ENCODE data around the gene EHMT1.
A peak's percentile ranks its signal among the peaks of the same experiment; 100 is the strongest.

The EHMT1 gene

GRCh38 chr9:137618105-137619067, at the start of gene EHMT1:
EHMT1 (plus strand) TSS chr9:137619005; CDS start chr9:137619029, 24 bp downstream.
- H3K4me3 ChIP-seq (ENCODE audit: low read length) = peak within 1 kb of the TSS; percentile 92
- peak; percentile 73 for DNase-seq (ENCODE audit: low read depth)
- no peak; the same call in 1 of the 2 replicates for TF ChIP-seq CTCF (conservative IDR thresholded peaks at IDR 0.05; ENCODE audit: low read length)

- no peak overlapping the region for H3K4me3 ChIP-seq (ENCODE audit: low read length)
- no peak for TF ChIP-seq CTCF (conservative IDR thresholded peaks at IDR 0.05; ENCODE audit: low read length)
- DNase-seq (ENCODE audit: low read depth) = no peak
Measured at GRCh38 chr9:137569609-137570203, 49.1 kb upstream of the EHMT1 start.

GRCh38 chr9:137570566-137570965, 48.2 kb upstream of the EHMT1 start:
- no peak for DNase-seq (ENCODE audit: low read depth)
- H3K4me3 ChIP-seq (ENCODE audit: low read length) = no peak overlapping the region
- TF ChIP-seq CTCF (conservative IDR thresholded peaks at IDR 0.05; ENCODE audit: low read length) = no peak

DNA sequence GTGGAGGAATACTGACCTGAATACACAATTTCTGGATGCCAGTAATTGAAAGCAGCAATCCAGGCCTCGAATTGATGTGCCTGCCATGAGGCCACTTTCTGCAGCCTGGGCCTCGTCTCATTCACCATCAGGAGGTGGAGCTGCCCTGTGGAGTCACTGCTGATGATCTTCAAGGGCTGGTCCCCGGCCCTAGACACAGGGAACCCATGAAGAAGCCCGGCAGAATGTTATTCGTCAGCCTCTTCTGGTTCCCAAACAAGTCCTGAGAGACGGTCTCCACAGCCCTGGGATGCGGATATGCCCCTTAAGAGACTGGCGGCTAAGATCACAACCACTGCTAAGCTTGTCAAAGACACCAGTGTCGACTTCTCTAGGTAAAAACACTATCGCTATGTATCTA, 44.6 kb upstream of the EHMT1 start:
- TF ChIP-seq CTCF (conservative IDR thresholded peaks at IDR 0.05; ENCODE audit: low read length) = no peak
- DNase-seq (ENCODE audit: low read depth) = no peak
- no peak overlapping the region for H3K4me3 ChIP-seq (ENCODE audit: low read length)

GRCh38 chr9:137575364-137575715, 43.5 kb upstream of the EHMT1 start:
- TF ChIP-seq CTCF (conservative IDR thresholded peaks at IDR 0.05; ENCODE audit: low read length) = no peak
- no peak overlapping the region for H3K4me3 ChIP-seq (ENCODE audit: low read length)
- no peak for DNase-seq (ENCODE audit: low read depth)

GRCh38 chr9:137575716-137576411, 42.9 kb upstream of the EHMT1 start:
- H3K4me3 ChIP-seq (ENCODE audit: low read length) = no peak overlapping the region
- no peak for TF ChIP-seq CTCF (conservative IDR thresholded peaks at IDR 0.05; ENCODE audit: low read length)
- no peak for DNase-seq (ENCODE audit: low read depth)
